ENCODE data around the gene PPP4R3A. TPM values are rescaled to one million over a fixed set of nuclear protein-coding genes. Genes with fewer than 3 reads are reported as not detected.

The PPP4R3A gene
- total RNA-seq, 1 donor from 2014 or later: 86.2 TPM

DNA sequence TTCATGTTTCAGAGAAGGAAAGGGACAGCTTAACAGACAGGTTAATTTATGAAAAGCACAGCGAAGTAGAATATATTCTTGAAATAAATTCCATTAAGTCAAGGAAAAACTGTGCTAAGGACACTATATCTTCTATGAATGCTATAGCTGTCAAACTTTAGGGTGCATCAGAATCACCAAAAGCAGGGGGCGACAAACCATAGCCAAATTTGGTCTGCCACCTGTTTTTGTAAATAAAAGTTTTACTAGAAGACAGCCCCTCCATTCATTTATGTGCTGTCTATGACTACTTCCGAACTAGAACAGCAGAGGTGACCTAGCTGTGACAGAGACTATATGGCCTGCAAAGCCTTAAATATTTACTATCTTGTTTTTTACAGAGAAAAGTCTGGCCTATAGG is 25.9 kb downstream of the PPP4R3A start:
- Histone ChIP-seq H3K4me3 (no peak overlapping the region), H3K9me3 (no peaks in the 10 kb centered on the region), H3K36me3 (peaks cover 78% of the 10 kb centered on the region), H3K27ac (no peak overlapping the region), H3K27me3 (no peaks in the 10 kb centered on the region), H3K4me1 (peaks cover 10% of the 10 kb centered on the region)
- intact Hi-C loops (cut with DNase I): no loop called here
- ATAC-seq (no peak), DNase-seq (no peak)
- TF ChIP-seq, protein P1, sequence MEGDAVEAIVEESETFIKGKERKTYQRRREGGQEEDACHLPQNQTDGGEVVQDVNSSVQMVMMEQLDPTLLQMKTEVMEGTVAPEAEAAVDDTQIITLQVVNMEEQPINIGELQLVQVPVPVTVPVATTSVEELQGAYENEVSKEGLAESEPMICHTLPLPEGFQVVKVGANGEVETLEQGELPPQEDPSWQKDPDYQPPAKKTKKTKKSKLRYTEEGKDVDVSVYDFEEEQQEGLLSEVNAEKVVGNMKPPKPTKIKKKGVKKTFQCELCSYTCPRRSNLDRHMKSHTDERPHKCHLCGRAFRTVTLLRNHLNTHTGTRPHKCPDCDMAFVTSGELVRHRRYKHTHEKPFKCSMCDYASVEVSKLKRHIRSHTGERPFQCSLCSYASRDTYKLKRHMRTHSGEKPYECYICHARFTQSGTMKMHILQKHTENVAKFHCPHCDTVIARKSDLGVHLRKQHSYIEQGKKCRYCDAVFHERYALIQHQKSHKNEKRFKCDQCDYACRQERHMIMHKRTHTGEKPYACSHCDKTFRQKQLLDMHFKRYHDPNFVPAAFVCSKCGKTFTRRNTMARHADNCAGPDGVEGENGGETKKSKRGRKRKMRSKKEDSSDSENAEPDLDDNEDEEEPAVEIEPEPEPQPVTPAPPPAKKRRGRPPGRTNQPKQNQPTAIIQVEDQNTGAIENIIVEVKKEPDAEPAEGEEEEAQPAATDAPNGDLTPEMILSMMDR (IDR thresholded peaks at IDR 0.05): no peak

DNA sequence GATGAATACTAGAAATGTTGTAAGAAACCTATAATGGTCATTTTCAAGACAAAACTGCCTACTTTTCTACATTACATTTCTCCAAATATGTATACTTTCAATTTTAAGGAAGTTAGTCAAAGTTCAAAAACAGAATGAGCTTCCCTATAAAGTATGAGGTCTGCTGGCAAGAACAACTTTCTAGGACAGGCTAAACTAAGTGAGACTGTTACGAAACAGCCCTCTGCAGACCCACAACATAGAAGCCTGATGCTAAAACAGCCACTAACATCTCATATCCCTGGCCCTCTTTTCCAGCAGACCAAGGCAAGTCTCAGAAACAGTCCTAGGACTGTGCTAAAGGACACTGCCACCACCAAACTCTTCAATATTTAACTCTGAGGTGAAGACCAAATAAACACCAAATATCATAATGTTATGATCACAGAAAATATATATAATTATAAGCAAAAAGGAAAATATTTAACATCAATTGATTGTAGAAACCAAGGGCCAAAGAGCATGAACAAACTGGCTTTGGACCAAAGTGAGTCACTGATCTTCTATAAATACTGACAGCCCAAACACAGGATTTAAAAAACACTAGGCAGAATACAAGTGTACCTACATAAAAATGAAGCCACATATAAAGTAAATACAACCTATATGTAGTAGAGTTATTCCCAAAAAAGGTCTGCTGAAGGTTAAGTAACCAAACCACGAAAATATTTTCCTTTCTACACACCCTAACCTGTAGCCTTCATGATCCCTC is 27.7 kb downstream of the PPP4R3A start:
- H3K4me1 ChIP-seq: peaks cover 10% of the 10 kb centered on the region
- ATAC-seq (peak; percentile 73), DNase-seq (no peak)
- H3K36me3 ChIP-seq: peaks cover 87% of the 10 kb centered on the region
- H3K27me3 ChIP-seq: no peaks in the 10 kb centered on the region
- intact Hi-C loops (cut with DNase I): no loop called here
- H3K9me3 ChIP-seq: no peaks in the 10 kb centered on the region
- TF ChIP-seq, protein P1 (IDR thresholded peaks at IDR 0.05): no peak
- H3K4me3 ChIP-seq: no peak overlapping the region
- H3K27ac ChIP-seq: peak overlapping the region; percentile 19

DNA sequence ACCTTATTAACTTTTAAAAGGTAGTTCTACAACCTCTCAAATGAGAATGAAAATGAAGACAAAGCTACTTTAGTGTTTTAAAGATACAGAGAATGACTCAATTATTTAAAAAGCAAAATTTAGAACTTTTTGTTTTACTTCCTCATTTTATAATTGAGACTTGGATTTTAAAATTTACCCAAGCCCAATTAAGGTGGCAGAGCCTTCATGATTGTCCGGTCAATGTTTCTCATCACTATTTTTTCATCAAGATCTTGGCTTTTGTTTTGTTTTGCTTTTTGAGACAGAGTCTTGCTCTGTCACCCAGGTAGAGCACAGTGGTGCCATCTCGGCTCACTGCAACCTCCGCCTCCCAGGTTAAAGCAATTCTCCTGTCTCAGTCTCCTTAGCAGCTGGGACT is 32.7 kb downstream of the PPP4R3A start:
- intact Hi-C loops (cut with DNase I): no loop called here
- DNase-seq (no peak), ATAC-seq (no peak)
- H3K27me3 ChIP-seq: no peaks in the 10 kb centered on the region
- no peak overlapping the region for H3K4me3 ChIP-seq
- H3K9me3 ChIP-seq: no peaks in the 10 kb centered on the region
- TF ChIP-seq, protein P1 (IDR thresholded peaks at IDR 0.05): no peak
- H3K27ac ChIP-seq: no peak overlapping the region
- peaks cover 5% of the 10 kb centered on the region for H3K4me1 ChIP-seq
- H3K36me3 ChIP-seq: peaks cover 95% of the 10 kb centered on the region

DNA sequence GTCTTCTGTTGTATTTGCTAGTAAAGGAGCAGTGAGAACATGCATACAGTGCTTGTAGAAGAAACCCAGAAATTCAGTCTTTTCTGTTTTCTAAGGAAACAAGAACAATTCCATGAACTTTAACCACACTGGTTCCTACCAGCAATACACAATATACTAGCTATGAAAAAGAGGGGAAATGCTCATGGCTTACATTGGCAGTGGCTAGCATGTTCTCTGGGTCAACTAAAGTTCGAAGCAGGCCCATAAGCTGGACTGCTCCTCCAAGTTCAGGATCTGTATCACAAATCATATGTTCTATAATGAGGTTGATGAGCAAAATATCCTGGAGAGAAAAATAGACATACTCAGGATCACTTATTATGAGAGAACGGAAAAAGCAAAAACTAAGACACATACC is 37.1 kb downstream of the PPP4R3A start:
- ATAC-seq: no peak
- Histone ChIP-seq H3K9me3 (no peaks in the 10 kb centered on the region), H3K36me3 (peaks cover 98% of the 10 kb centered on the region), H3K4me1 (no peaks in the 10 kb centered on the region), H3K27ac (no peak overlapping the region), H3K4me3 (no peak overlapping the region), H3K27me3 (no peaks in the 10 kb centered on the region)
- intact Hi-C loops (cut with DNase I): no loop called here
- no peak for DNase-seq
- TF ChIP-seq, protein P1 (IDR thresholded peaks at IDR 0.05): no peak

DNA sequence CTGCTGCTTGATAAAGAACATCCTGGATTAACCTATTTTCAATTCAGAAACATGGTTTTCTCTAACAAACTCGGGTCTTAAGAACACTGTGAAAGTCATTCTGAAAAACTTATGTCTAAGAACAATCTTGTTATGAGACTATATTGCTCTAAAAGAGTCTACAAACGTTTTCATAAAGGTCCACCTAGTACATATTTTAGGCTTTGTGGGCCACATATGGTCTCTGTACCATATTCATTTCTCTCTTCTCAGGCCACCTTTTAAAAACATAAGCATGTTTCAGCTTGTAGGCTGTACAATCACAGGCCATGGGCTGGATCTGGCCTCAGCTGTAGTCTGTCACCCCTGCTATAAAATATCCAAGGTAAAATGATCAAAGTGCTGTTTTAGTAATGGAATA is 39.9 kb downstream of the PPP4R3A start:
- ATAC-seq (no peak), DNase-seq (no peak)
- Histone ChIP-seq H3K36me3 (peaks cover 90% of the 10 kb centered on the region), H3K27me3 (no peaks in the 10 kb centered on the region), H3K27ac (no peak overlapping the region), H3K9me3 (no peaks in the 10 kb centered on the region), H3K4me3 (no peak overlapping the region), H3K4me1 (no peaks in the 10 kb centered on the region)
- intact Hi-C loops (cut with DNase I): no loop called here
- TF ChIP-seq, protein P1 (IDR thresholded peaks at IDR 0.05): no peak
